Effector memory CD8-positive, alpha-beta T cell (primary cell): Measurements from ENCODE around the gene RASA3.

Experiments used
- ATAC-seq: fragments of 150-1000 bp; cut with Tn5 transposase; replicated peaks from 2 replicates; pipeline ENCODE4 v1.10.0; 2021; ENCODE audit warnings: mild to moderate bottlenecking, moderate library complexity
- DNase-seq, 3 experiments: peaks; one replicate each; pipeline ENCODE4 v3.0.0; 2021
- H3K27ac Mint-ChIP-seq, 2 donors: one replicate each; pipeline ENCODE4 v1.8.0; 2022; ENCODE audit warnings: mild to moderate bottlenecking in 2 of 2, mixed read lengths in 2 of 2, moderate library complexity in 2 of 2
- H3K27me3 Mint-ChIP-seq, 2 donors: one replicate each; pipeline ENCODE4 v1.8.0; 2022; ENCODE audit warnings: mixed read lengths in 2 of 2
- H3K36me3 Mint-ChIP-seq: one replicate; pipeline ENCODE4 v1.8.0; 2022; ENCODE audit warnings: mild to moderate bottlenecking, moderate library complexity, mixed read lengths; ENCODE audit not compliant: insufficient read depth
- H3K4me1 Mint-ChIP-seq, 2 donors: one replicate each; pipeline ENCODE4 v1.8.0; 2022; ENCODE audit warnings: low read depth in 2 of 2, mixed read lengths in 2 of 2
- H3K4me3 Mint-ChIP-seq, 2 donors: one replicate each; pipeline ENCODE4 v1.8.0; 2022; ENCODE audit warnings: mild to moderate bottlenecking in 2 of 2, mixed read lengths in 2 of 2, moderate library complexity in 2 of 2
- H3K9me3 Mint-ChIP-seq, 2 donors: one replicate each; pipeline ENCODE4 v1.8.0; 2022; ENCODE audit warnings: mixed read lengths in 2 of 2

Gene RASA3

DNA sequence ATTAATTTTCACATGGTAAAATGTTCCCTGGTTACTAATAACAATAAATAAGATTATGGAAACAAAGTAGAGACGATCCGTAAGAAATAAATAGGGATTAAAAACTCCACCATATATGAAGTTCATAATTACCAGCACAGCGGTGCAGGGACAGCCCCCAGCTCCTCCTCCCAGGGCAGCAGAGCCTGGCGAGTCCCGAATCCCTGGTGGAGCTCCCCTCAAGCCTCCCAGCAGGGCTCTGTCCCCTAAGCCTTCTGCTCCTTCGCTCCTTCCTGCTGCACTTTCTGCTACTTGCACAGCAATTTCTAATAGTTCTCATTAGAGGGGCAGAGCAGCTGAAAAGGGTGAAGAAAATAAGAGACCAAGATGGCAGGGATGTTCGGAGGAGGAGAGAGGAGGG, 43.6 kb downstream of the RASA3 start:
- H3K9me3 Mint-ChIP-seq, result peaks cover 3 to 10% of the 10 kb centered on the region in 2 donors
- peaks cover 21 to 40% of the 10 kb centered on the region in 2 donors for H3K4me1 Mint-ChIP-seq
- ATAC-seq (no peak), DNase-seq (no peak)
- no peaks in the 10 kb centered on the region for H3K27me3 Mint-ChIP-seq
- H3K36me3 Mint-ChIP-seq, result peaks cover 48% of the 10 kb centered on the region
- H3K27ac Mint-ChIP-seq, result peak overlapping the region; percentile 52 to 74
- H3K4me3 Mint-ChIP-seq, result peak overlapping the region; percentile 3 to 13

DNA sequence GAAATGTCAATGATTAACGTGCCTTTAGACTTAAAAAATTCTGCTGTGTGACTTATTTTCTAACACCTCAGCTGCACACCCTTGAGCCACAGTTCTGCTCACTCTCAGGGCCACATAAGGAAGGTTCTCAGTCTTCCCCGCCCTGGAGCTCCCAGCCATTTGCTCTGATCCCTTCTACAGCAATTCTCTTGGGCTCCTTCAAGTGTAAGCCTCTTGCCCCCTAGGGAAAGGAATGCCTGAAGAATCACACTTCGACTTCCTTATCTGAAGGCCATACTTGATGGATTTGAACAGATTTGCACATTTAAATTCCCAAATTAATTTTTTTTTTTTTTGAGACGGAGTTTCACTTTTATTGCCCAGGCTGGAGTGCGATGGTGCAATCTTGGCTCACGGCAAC, 44.2 kb downstream of the RASA3 start:
- Mint-ChIP-seq H3K4me1 (peaks cover 14 to 34% of the 10 kb centered on the region in 2 donors), H3K4me3 (no peak overlapping the region), H3K27me3 (no peaks in the 10 kb centered on the region), H3K27ac (peak overlapping the region; percentile 52 to 74), H3K9me3 (peaks cover 3 to 4% of the 10 kb centered on the region in 2 donors), H3K36me3 (peaks cover 44% of the 10 kb centered on the region)
- no peak for ATAC-seq
- no peak for DNase-seq

DNA sequence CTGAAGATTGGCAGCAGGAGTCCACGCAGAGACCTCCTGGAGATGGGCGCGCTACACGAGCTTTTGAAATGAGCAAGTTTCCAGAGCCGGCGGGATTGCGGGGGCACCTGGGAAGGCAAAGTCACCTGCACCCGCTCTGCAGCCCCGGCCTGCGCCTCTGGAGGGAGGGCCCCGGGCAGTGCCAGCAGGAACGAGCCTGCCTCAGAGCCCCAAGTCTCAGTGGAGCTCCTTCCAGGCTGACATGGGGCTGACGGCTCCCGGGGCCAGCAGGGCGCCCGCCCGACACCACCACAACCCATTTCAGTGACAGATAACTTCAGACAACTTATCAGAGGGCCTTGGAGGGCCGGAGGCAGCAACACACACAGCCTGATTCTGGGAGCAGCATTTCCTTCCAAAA, 45.0 kb downstream of the RASA3 start:
- Mint-ChIP-seq H3K27ac (no peak overlapping the region), H3K27me3 (no peaks in the 10 kb centered on the region), H3K9me3 (peaks cover 0 to 3% of the 10 kb centered on the region in 2 donors), H3K4me1 (peaks cover 14 to 40% of the 10 kb centered on the region in 2 donors), H3K36me3 (peaks cover 47% of the 10 kb centered on the region), H3K4me3 (no peak overlapping the region)
- DNase-seq (no peak), ATAC-seq (no peak)

GRCh38 chr13:114082849-114083645, 49.4 kb downstream of the RASA3 start:
- no peaks in the 10 kb centered on the region for H3K27me3 Mint-ChIP-seq
- no peak for ATAC-seq
- H3K4me1 Mint-ChIP-seq, result peaks cover 32 to 38% of the 10 kb centered on the region in 2 donors
- H3K36me3 Mint-ChIP-seq, result peaks cover 52% of the 10 kb centered on the region
- H3K9me3 Mint-ChIP-seq, result no peaks in the 10 kb centered on the region
- DNase-seq, result no peak
- peak overlapping the region in 1 of 2 donors; percentile 84 for H3K27ac Mint-ChIP-seq
- no peak overlapping the region for H3K4me3 Mint-ChIP-seq

- Mint-ChIP-seq H3K4me3 (peak overlapping the region; percentile 11 to 21), H3K27me3 (no peaks in the 10 kb centered on the region), H3K27ac (peak overlapping the region; percentile 49 to 84), H3K4me1 (peaks cover 37 to 46% of the 10 kb centered on the region in 2 donors), H3K9me3 (no peaks in the 10 kb centered on the region), H3K36me3 (peaks cover 45% of the 10 kb centered on the region)
- no peak for ATAC-seq
- DNase-seq, result no peak
Observed at GRCh38 chr13:114081761-114082681, 50.4 kb downstream of the RASA3 start.

DNA sequence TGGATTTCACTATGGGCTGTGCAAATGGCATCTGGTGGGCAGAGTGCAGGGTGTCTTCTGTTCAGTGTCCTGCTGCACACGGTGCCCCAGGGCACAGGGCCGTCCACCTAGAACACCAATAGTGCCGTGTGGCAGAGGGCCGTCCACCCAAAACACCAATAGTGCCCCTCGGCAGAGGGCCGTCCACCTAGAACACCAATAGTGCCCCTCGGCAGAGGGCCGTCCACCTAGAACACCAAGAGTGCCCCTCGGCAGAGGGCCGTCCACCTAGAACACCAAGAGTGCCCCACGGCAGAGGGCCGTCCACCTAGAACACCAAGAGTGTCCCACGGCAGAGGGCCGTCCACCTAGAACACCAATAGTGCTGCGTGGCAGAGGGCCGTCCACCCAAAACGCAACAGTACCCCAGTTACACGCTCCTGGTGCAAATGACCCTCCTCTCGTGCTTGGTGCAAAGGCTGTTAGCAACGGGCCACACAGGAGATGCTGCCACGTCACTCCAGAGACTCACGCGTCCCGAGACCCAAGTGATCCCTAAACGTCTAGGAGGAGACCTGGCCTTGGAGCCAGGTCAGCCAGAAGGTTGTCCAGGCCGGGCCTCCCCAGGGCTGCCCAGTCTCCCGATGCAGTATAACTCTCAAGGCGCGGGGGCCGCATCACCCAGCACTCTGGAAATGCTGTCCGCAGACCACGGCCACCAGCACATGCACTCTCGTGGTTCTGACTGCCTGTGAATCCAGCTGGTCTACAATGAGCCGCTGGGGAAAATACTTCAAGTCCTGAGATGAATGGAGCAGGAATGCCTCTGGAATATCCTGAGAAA, 51.5 kb downstream of the RASA3 start:
- Mint-ChIP-seq H3K36me3 (peaks cover 55% of the 10 kb centered on the region), H3K27ac (peak overlapping the region; percentile 49 to 84), H3K4me1 (peaks cover 40 to 50% of the 10 kb centered on the region in 2 donors), H3K4me3 (peak overlapping the region; percentile 11 to 21), H3K9me3 (no peaks in the 10 kb centered on the region), H3K27me3 (no peaks in the 10 kb centered on the region)
- ATAC-seq (no peak), DNase-seq (no peak)

DNA sequence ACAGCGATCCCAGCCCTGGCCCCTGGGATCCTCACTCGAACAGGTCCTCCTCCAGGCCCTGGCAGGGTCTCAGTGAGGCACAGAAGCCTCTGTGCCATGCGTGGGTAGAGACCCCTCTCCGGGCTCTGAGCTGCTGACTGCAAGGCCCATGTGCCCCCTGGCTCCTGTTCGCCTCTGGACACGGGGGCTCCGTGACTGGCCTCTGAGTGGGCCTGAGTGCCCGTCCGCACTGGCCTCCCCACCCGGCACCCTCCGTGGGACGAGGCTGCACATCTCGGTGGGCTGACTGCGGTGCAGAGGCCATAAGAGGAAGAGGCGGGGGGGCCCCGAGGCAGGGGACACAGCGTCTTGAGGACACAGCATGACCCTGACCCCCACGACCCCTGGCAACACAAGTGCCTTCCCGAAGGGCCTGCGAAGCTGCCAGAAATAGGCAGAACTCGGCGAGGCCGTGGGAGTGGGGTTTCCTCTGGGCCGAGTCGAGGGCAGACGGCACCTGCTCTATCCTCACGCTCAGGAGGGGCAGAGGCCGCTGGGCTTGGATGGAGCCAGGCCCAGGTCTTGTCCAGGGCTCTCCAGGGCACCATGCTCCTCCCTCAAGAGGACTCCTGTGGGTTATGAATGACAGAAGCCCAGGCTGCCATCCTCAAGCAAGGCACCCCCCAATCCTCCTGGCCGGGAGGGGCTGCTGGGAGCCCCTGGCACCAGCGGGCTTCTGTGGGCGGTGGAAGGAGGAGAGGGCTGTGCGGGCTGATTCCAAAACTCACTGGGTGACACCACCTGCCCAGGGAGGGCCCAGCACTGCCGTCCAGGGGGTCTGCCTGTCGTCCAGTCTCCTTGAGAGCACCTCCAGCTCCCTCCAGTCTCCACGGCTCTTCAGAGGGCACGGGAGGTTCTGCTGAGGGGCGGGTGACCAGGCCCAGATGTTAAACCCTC, 52.6 kb downstream of the RASA3 start:
- Mint-ChIP-seq H3K4me3 (peak overlapping the region; percentile 51 to 63), H3K36me3 (peaks cover 56% of the 10 kb centered on the region), H3K9me3 (no peaks in the 10 kb centered on the region), H3K4me1 (peaks cover 40 to 50% of the 10 kb centered on the region in 2 donors), H3K27ac (peak overlapping the region; percentile 60 to 86), H3K27me3 (no peaks in the 10 kb centered on the region)
- no peak for ATAC-seq
- no peak for DNase-seq

DNA sequence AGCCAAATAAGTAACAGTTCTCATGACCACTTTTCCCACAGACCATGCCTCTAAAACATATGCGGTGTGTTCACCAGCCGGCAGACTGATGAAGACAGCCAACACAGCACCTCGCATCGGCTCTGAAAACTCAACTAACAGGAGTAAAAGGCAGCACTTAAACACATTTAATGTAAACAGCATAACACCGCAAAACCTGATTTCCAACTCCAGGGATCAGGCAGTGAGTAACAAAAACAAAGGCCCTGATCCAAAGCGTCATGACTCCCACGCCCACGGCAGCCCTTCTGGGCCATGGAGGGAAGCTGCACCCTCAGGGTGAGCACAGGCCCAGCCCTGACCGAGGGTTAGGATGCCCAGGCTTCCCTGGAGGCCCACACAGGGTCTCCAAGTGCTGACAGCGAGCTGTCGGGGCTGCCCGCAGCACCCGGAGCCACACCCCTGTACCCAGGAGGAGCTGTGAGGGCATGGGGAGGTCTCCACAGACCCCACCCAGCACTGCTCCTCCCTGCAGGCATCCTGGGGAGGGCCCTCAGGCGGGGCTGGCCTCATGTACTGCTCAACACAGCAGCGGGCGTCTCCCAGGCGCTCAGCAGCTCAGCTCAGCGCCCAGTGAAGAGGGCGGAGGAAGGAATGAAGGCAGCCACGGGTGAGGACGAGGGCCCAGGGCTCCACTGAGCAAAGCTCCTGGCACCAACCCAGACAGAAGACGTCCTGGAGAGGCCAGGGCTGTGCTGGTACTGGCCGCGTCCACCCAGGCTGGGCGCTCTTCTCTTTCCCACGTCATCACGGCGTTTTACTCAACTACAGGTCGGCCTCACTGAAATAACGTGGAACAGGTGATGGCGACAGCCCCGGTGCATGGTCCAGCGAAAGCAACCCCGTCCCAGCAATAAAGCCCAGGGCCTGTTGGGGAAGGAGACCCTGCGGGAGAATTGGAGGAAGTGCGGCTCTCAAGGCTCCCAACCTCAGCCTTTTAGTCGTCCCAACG, 53.7 kb downstream of the RASA3 start:
- Mint-ChIP-seq H3K9me3 (no peaks in the 10 kb centered on the region), H3K36me3 (peaks cover 63% of the 10 kb centered on the region), H3K27me3 (no peaks in the 10 kb centered on the region), H3K4me1 (peaks cover 43 to 56% of the 10 kb centered on the region in 2 donors), H3K27ac (peak overlapping the region; percentile 75 to 86), H3K4me3 (peak overlapping the region; percentile 51 to 63)
- DNase-seq (no peak), ATAC-seq (peak; percentile 71)

- DNase-seq (no peak), ATAC-seq (peak; percentile 33)
- no peaks in the 10 kb centered on the region for H3K27me3 Mint-ChIP-seq
- H3K36me3 Mint-ChIP-seq, result peaks cover 65% of the 10 kb centered on the region
- peak overlapping the region; percentile 75 to 86 for H3K27ac Mint-ChIP-seq
- no peaks in the 10 kb centered on the region for H3K9me3 Mint-ChIP-seq
- H3K4me3 Mint-ChIP-seq, result peak overlapping the region; percentile 51 to 63
- peaks cover 43 to 54% of the 10 kb centered on the region in 2 donors for H3K4me1 Mint-ChIP-seq
Observed at GRCh38 chr13:114077933-114078325, 54.5 kb downstream of the RASA3 start.

GRCh38 chr13:114077099-114077932, 55.1 kb downstream of the RASA3 start:
- DNase-seq, result no peak
- H3K4me1 Mint-ChIP-seq, result peaks cover 44 to 54% of the 10 kb centered on the region in 2 donors
- H3K4me3 Mint-ChIP-seq, result peak overlapping the region; percentile 62 to 63
- no peak for ATAC-seq
- no peaks in the 10 kb centered on the region for H3K9me3 Mint-ChIP-seq
- H3K36me3 Mint-ChIP-seq, result peaks cover 65% of the 10 kb centered on the region
- peak overlapping the region; percentile 75 to 86 for H3K27ac Mint-ChIP-seq
- H3K27me3 Mint-ChIP-seq, result no peaks in the 10 kb centered on the region
